HG02610 (cell line): ENCODE data around the gene TEX12.

Experiments
- ATAC-seq: cut with Tn5 transposase; IDR thresholded peaks from one replicate; pipeline ENCODE4 v1.9.1; 2021; ENCODE audit warnings: mild to moderate bottlenecking, moderate library complexity; ENCODE audit not compliant: unreplicated experiment

TEX12 gene

GRCh38 chr11:112210890-112211289 lies 43.7 kb downstream of the TEX12 start:
- no peak for ATAC-seq

- no peak for ATAC-seq
Measured at GRCh38 chr11:112211536-112211935, 44.4 kb downstream of the TEX12 start.

GRCh38 chr11:112212290-112212689 lies 45.1 kb downstream of the TEX12 start:
- no peak for ATAC-seq

GRCh38 chr11:112212710-112213109 lies 45.5 kb downstream of the TEX12 start:
- no peak for ATAC-seq

GRCh38 chr11:112213753-112214152 lies 46.6 kb downstream of the TEX12 start:
- ATAC-seq = no peak

GRCh38 chr11:112215621-112216020 lies 48.4 kb downstream of the TEX12 start:
- ATAC-seq = no peak

- ATAC-seq = no peak
Measured at GRCh38 chr11:112216561-112217105, 49.5 kb downstream of the TEX12 start.

GRCh38 chr11:112219476-112220232 lies 52.5 kb downstream of the TEX12 start:
- ATAC-seq = peak; percentile 94

GRCh38 chr11:112221274-112221835 lies 54.2 kb downstream of the TEX12 start:
- ATAC-seq = no peak
